Measurements from ENCODE around the gene BRIP1.
"Not testable (repeated sequence)": the region's sequence is repeated elsewhere in the genome, so short reads cannot be mapped to it uniquely, and the experiment has no call there.

The BRIP1 gene

GRCh38 chr17:61670691-61671090, 192.6 kb downstream of the BRIP1 start:
- DNase-seq (ENCODE audit: extremely low read depth in 1 of 2, low read depth in 1 of 2): no peak

- no peak for DNase-seq (ENCODE audit: extremely low read depth in 1 of 2, low read depth in 1 of 2)
Measured at GRCh38 chr17:61669522-61669921, 193.8 kb downstream of the BRIP1 start.

GRCh38 chr17:61668486-61668885, 194.8 kb downstream of the BRIP1 start:
- no peak for DNase-seq (ENCODE audit: extremely low read depth in 1 of 2, low read depth in 1 of 2)

- not testable (repeated sequence) for DNase-seq (ENCODE audit: extremely low read depth in 1 of 2, low read depth in 1 of 2)
Measured at GRCh38 chr17:61666406-61667088, 196.8 kb downstream of the BRIP1 start.

GRCh38 chr17:61663310-61663709, 200.0 kb downstream of the BRIP1 start:
- DNase-seq (ENCODE audit: extremely low read depth in 1 of 2, low read depth in 1 of 2): no peak

GRCh38 chr17:61662741-61663140, 200.6 kb downstream of the BRIP1 start:
- no peak for DNase-seq (ENCODE audit: extremely low read depth in 1 of 2, low read depth in 1 of 2)

GRCh38 chr17:61662186-61662585, 201.1 kb downstream of the BRIP1 start:
- no peak for DNase-seq (ENCODE audit: extremely low read depth in 1 of 2, low read depth in 1 of 2)

- DNase-seq (ENCODE audit: extremely low read depth in 1 of 2, low read depth in 1 of 2): no peak
Measured at GRCh38 chr17:61660746-61661485, 202.4 kb downstream of the BRIP1 start.

- DNase-seq (ENCODE audit: extremely low read depth in 1 of 2, low read depth in 1 of 2): no peak
Measured at GRCh38 chr17:61659437-61659836, 203.9 kb downstream of the BRIP1 start.

GRCh38 chr17:61658183-61658582, 205.1 kb downstream of the BRIP1 start:
- DNase-seq (ENCODE audit: extremely low read depth in 1 of 2, low read depth in 1 of 2): no peak

- DNase-seq (ENCODE audit: extremely low read depth in 1 of 2, low read depth in 1 of 2): no peak
Measured at GRCh38 chr17:61657338-61657737, 206.0 kb downstream of the BRIP1 start.

GRCh38 chr17:61656721-61657217, 206.6 kb downstream of the BRIP1 start:
- DNase-seq (ENCODE audit: extremely low read depth in 1 of 2, low read depth in 1 of 2): no peak

GRCh38 chr17:61650749-61651148, 212.6 kb downstream of the BRIP1 start:
- DNase-seq (ENCODE audit: extremely low read depth in 1 of 2, low read depth in 1 of 2): no peak

GRCh38 chr17:61648587-61648986, 214.7 kb downstream of the BRIP1 start:
- no peak for DNase-seq (ENCODE audit: extremely low read depth in 1 of 2, low read depth in 1 of 2)

GRCh38 chr17:61647047-61647446, 216.3 kb downstream of the BRIP1 start:
- no peak for DNase-seq (ENCODE audit: extremely low read depth in 1 of 2, low read depth in 1 of 2)

GRCh38 chr17:61646482-61646881, 216.8 kb downstream of the BRIP1 start:
- DNase-seq (ENCODE audit: extremely low read depth in 1 of 2, low read depth in 1 of 2): no peak

- no peak for DNase-seq (ENCODE audit: extremely low read depth in 1 of 2, low read depth in 1 of 2)
Measured at GRCh38 chr17:61645920-61646319, 217.4 kb downstream of the BRIP1 start.

- no peak for DNase-seq (ENCODE audit: extremely low read depth in 1 of 2, low read depth in 1 of 2)
Measured at GRCh38 chr17:61644800-61645774, 218.2 kb downstream of the BRIP1 start.

- no peak for DNase-seq (ENCODE audit: extremely low read depth in 1 of 2, low read depth in 1 of 2)
Measured at GRCh38 chr17:61642768-61643167, 220.6 kb downstream of the BRIP1 start.

- DNase-seq (ENCODE audit: extremely low read depth in 1 of 2, low read depth in 1 of 2): no peak
Measured at GRCh38 chr17:61641715-61642114, 221.6 kb downstream of the BRIP1 start.

- no peak for DNase-seq (ENCODE audit: extremely low read depth in 1 of 2, low read depth in 1 of 2)
Measured at GRCh38 chr17:61641084-61641483, 222.2 kb downstream of the BRIP1 start.

Measured in activated CD8-positive, alpha-beta memory T cell treated with anti-CD3 and anti-CD28 coated beads for 1 hour (primary cell).